ENCODE results near the gene NSD2. TPM values are rescaled to one million over a fixed set of nuclear protein-coding genes. Genes with fewer than 3 reads are reported as not detected.

The NSD2 gene
- total RNA-seq, 2 donors from 2014 or later = 153 to 208 TPM

DNA sequence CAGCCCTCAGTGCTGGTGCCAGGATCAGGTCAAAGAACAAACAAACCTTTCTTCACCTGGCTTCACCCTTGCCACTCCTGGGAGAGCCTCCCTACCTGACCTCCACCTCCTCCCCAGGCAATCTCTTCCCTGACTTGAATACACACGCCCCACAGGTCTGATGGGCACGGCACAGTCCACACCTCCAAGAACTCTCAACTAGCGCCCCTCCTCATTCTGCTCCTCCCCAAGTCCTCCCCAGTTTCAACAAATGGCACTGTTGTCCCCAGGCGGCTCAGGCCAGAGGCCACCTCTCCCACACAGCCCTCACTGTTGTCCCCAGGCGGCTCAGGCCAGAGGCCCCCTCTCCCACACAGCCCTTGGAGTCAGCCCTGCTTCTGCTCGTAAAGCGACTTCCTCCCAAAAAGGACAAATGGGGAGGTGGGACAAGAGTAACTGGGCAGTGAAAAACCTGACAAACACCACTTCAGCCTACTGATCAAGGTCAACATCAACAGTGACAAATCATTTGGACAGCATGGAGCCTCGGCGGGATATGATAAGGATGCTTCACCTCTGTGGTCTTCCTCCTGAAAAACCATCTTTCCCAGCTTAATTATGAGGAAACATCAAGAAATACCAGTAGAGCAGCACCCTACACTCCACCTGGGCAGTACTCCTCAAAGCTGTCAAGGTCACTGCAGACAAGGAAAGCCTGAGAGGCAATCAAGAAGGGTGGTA, 18.1 kb upstream of the NSD2 start:
- Histone ChIP-seq H3K27me3 (ENCODE audit: control insufficient read depth, insufficient read depth, low read length, poor library complexity, severe bottlenecking) (peaks cover 12% of the 10 kb centered on the region), H3K4me3 (ENCODE audit: low read length) (no peak overlapping the region), H3K9me3 (ENCODE audit: control insufficient read depth, low read length) (no peaks in the 10 kb centered on the region), H3K27ac (ENCODE audit: low read depth, low read length) (no peak overlapping the region), H3K4me1 (ENCODE audit: control insufficient read depth, insufficient read depth, low read length) (no peaks in the 10 kb centered on the region), H3K9ac (ENCODE audit: extremely low read depth, low read length, poor library complexity, severe bottlenecking) (no peak overlapping the region), H3K36me3 (ENCODE audit: control insufficient read depth, insufficient read depth, low read length) (peaks cover 6% of the 10 kb centered on the region)
- Mint-ChIP-seq H3K4me3 (peak overlapping the region; percentile 7), H3K4me1 (peaks cover 19% of the 10 kb centered on the region), H3K27me3 (ENCODE audit: insufficient read depth) (peaks cover 12% of the 10 kb centered on the region), H3K36me3 (ENCODE audit: low read depth) (peaks cover 5% of the 10 kb centered on the region), H3K9me3 (no peaks in the 10 kb centered on the region), H3K27ac (no peak overlapping the region)
- no peak for DNase-seq
- 91 to 100% methylated on average over 3 to 9 of the region's 9 CpGs for WGBS, 2 experiments (ENCODE audit: insufficient coverage in 1 of 2, insufficient read length in 1 of 2)
- TF ChIP-seq, protein P1, sequence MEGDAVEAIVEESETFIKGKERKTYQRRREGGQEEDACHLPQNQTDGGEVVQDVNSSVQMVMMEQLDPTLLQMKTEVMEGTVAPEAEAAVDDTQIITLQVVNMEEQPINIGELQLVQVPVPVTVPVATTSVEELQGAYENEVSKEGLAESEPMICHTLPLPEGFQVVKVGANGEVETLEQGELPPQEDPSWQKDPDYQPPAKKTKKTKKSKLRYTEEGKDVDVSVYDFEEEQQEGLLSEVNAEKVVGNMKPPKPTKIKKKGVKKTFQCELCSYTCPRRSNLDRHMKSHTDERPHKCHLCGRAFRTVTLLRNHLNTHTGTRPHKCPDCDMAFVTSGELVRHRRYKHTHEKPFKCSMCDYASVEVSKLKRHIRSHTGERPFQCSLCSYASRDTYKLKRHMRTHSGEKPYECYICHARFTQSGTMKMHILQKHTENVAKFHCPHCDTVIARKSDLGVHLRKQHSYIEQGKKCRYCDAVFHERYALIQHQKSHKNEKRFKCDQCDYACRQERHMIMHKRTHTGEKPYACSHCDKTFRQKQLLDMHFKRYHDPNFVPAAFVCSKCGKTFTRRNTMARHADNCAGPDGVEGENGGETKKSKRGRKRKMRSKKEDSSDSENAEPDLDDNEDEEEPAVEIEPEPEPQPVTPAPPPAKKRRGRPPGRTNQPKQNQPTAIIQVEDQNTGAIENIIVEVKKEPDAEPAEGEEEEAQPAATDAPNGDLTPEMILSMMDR (conservative IDR thresholded peaks at IDR 0.05) = no peak

DNA sequence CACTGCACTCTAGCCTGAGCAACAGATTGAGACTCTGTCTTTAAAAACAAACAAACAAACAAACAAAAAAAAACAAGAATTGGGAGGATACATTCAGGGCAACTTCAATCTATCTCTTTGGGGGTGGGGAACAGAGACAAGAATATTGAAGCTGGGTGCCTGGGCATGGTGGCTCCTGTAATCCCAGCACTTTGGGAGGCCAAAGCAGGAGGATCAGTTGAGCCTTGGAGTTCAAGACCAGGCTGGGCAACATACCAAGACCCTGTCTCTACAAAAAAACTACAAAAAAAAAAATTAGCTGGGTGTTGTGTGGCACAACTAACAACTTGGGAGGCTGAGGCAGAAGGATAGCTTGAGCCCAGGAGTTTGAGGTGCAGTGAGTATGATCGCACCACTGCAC, 16.4 kb upstream of the NSD2 start:
- no peaks in the 10 kb centered on the region for H3K9me3 ChIP-seq (ENCODE audit: control insufficient read depth, low read length)
- peak overlapping the region; percentile 86 for H3K4me3 ChIP-seq (ENCODE audit: low read length)
- H3K27me3 ChIP-seq (ENCODE audit: control insufficient read depth, insufficient read depth, low read length, poor library complexity, severe bottlenecking) = peaks cover 29% of the 10 kb centered on the region
- no peaks in the 10 kb centered on the region for H3K4me1 ChIP-seq (ENCODE audit: control insufficient read depth, insufficient read depth, low read length)
- WGBS, 2 experiments (ENCODE audit: insufficient coverage in 1 of 2, insufficient read length in 1 of 2) = 70% methylated on average over 1 of the region's 1 CpG; no CpG with 5 or more reads in 1 of the 2 experiments
- Mint-ChIP-seq H3K27me3 (ENCODE audit: insufficient read depth) (peaks cover 28% of the 10 kb centered on the region), H3K36me3 (ENCODE audit: low read depth) (peaks cover 2% of the 10 kb centered on the region), H3K4me3 (peak overlapping the region; percentile 71), H3K4me1 (peaks cover 19% of the 10 kb centered on the region), H3K9me3 (no peaks in the 10 kb centered on the region), H3K27ac (no peak overlapping the region)
- H3K27ac ChIP-seq (ENCODE audit: low read depth, low read length) = no peak overlapping the region
- no peak for DNase-seq
- peak overlapping the region; percentile 59 for H3K9ac ChIP-seq (ENCODE audit: extremely low read depth, low read length, poor library complexity, severe bottlenecking)
- TF ChIP-seq, protein P1 (conservative IDR thresholded peaks at IDR 0.05) = no peak
- no peaks in the 10 kb centered on the region for H3K36me3 ChIP-seq (ENCODE audit: control insufficient read depth, insufficient read depth, low read length)

DNA sequence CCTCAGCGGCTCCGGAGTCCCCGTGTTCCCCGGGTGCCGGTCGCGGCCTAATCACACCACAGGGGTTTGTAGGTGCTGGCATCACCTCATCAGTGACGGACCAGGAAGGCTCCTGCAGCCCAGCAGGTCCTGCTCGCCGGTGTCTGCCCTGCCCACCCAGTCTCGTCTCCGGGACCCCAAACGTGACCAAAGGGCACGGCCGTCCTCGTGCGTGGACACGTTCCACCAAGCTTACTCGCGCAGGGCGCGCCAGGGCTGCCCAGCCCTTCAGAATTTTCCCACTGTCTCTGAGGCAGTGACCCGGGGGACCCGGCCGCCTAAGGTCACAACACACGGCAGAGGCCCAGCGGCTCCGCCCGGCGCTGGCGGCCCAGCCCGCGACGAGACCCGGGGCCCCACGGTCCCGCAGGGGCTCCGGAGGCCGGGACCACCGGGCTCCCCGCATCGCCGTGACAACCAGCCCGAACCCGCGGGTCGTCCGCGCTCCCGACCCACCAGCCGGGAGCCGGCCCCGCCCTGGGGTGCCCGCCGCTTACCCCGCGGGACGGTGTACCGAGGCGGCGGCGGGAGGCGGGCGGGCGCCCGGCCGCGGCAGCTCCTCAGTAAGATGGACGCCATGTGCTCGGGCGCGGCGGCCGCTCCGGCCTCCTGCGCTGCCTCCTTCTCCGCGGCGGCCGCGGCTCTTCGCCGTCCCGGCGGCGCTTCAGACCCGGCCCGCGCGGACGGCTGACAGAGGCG, 15.7 kb upstream of the NSD2 start:
- H3K27me3 ChIP-seq (ENCODE audit: control insufficient read depth, insufficient read depth, low read length, poor library complexity, severe bottlenecking) = peaks cover 35% of the 10 kb centered on the region
- H3K27ac ChIP-seq (ENCODE audit: low read depth, low read length) = no peak overlapping the region
- H3K27me3 Mint-ChIP-seq (ENCODE audit: insufficient read depth) = peaks cover 34% of the 10 kb centered on the region
- H3K36me3 ChIP-seq (ENCODE audit: control insufficient read depth, insufficient read depth, low read length) = no peaks in the 10 kb centered on the region
- TF ChIP-seq, protein P1 (conservative IDR thresholded peaks at IDR 0.05) = no peak
- DNase-seq = peak; percentile 59
- WGBS, 2 experiments (ENCODE audit: insufficient coverage in 1 of 2, insufficient read length in 1 of 2) = 1% methylated on average over 60 to 92 of the region's 92 CpGs
- peaks cover 19% of the 10 kb centered on the region for H3K4me1 Mint-ChIP-seq
- H3K4me1 ChIP-seq (ENCODE audit: control insufficient read depth, insufficient read depth, low read length) = no peaks in the 10 kb centered on the region
- no peaks in the 10 kb centered on the region for H3K9me3 ChIP-seq (ENCODE audit: control insufficient read depth, low read length)
- peaks cover 2% of the 10 kb centered on the region for H3K36me3 Mint-ChIP-seq (ENCODE audit: low read depth)
- no peak overlapping the region for H3K27ac Mint-ChIP-seq
- H3K9ac ChIP-seq (ENCODE audit: extremely low read depth, low read length, poor library complexity, severe bottlenecking) = peak overlapping the region; percentile 59
- H3K4me3 Mint-ChIP-seq = peak overlapping the region; percentile 71
- peak overlapping the region; percentile 86 for H3K4me3 ChIP-seq (ENCODE audit: low read length)
- H3K9me3 Mint-ChIP-seq = no peaks in the 10 kb centered on the region
